ENCODE data around the gene TSPAN1.
A peak's percentile ranks its signal among the peaks of the same experiment; 100 is the strongest.

TSPAN1 gene, protein sequence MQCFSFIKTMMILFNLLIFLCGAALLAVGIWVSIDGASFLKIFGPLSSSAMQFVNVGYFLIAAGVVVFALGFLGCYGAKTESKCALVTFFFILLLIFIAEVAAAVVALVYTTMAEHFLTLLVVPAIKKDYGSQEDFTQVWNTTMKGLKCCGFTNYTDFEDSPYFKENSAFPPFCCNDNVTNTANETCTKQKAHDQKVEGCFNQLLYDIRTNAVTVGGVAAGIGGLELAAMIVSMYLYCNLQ

DNA sequence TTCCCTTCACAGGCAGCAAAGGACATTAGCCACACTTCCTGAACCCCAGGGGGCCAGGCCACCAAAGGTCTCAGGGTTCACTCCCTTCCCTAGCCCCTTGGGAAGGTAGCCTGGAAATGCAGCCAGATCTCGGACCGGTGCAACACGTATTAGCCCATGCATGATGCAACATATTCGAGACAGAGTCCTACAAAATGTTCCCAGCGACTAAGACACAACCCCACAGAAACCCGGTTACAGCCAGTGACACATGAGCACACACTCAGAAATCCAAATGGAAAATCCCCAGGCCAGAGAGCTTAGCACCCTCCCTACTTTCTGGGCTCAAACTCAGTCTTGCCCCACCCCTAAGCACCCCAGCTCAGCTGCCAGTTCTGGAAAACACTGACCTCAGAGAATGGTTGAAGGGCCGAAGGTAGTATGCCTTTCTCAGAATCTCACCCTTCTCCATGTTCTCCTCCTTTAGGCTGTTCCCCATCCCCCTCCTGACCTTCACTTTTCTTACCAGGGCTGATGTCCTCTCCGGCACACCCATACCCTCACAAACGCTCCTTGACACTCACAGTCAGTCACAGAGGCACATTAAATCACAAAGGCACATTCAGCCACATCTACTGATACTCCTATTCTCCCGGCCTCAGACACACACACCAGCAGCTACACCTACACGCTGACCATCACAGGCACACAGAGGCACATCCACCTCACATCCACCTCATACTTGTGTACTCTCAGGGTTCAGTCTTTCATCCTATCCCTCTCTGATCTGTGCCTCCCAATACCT, at the start of gene TSPAN1:
TSPAN1 (plus strand) TSS at position 640 of the 784 bp plus-strand sequence. CDS start 6,021 bp downstream, outside the sequence.
- DNase-seq (ENCODE audit: low read depth in 3 of 3) = no peak

DNA sequence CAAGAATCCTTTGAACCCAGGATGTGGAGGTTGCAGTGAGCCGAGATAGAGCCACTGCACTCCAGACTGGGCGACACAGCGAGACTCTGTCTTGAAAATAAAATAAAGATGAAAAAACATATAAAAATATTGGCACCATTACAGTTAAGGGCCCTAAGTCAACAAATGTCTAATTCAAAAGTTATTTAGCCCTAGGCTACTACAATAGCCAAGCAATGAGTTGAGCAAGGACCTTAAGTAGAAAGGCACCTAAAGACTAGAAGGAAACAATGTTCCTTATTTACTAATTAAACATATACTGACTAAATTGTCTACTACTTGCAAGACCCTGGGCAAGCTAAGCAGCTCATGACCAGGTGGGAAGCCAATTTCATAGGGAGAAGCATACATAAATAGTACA, 46.5 kb upstream of the TSPAN1 start:
- no peak for DNase-seq (ENCODE audit: low read depth in 3 of 3)

DNA sequence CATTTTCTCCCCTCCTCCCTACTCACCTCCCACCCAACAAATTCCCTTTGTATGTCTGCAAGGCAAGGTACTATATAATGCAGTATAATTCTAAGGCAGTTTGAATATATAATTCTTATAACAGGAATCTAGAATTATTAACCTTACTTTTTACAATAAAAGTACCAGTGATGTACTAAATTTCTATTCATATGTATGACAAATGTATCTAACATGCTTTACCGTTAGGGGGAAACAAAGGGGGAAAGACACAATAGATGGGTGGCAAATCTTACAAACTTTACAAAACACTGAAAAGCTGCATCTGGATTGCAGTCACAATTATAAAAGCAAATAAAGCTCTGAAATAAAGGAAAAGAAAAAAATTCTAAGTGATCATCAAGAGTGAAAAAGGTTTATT, 44.8 kb upstream of the TSPAN1 start:
- DNase-seq (ENCODE audit: low read depth in 3 of 3) = no peak

DNA sequence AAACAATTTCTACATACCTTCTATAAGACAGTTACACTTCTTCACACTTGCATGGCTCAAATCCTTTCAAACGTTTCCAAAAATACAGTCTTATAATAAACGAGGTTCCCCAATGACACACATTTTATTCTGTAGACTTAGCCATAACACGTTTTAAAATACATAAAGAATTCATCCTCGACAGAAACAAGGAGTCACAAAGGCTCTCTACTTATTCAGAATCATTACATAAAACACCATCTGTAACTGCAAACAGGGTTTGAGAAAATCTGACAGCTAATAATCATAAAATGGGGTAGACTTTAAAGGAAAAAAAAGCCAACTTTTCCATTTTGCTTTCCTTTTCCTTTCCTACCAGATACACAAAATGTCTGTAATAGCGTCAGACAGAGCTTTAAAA, 44.3 kb upstream of the TSPAN1 start:
- DNase-seq (ENCODE audit: low read depth in 3 of 3) = no peak

DNA sequence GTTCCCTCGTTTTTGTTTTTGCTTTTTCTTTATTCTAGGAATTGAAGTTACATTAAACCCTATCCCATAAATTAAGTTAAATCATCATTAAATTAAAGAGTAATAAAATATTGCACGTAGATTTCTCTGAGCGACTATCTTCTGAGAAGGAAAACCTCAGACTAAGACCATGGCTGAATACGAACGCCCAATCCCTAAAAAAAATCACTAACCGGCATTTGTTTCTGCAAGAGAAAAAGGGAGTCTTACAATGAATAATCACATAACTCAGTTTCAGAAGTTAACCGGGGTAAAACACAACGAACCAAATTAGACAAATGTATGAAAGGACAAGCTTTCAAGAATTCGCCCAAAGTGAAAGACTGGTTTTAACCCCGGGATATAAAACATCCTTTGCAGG, 43.8 kb upstream of the TSPAN1 start:
- DNase-seq (ENCODE audit: low read depth in 3 of 3) = no peak

DNA sequence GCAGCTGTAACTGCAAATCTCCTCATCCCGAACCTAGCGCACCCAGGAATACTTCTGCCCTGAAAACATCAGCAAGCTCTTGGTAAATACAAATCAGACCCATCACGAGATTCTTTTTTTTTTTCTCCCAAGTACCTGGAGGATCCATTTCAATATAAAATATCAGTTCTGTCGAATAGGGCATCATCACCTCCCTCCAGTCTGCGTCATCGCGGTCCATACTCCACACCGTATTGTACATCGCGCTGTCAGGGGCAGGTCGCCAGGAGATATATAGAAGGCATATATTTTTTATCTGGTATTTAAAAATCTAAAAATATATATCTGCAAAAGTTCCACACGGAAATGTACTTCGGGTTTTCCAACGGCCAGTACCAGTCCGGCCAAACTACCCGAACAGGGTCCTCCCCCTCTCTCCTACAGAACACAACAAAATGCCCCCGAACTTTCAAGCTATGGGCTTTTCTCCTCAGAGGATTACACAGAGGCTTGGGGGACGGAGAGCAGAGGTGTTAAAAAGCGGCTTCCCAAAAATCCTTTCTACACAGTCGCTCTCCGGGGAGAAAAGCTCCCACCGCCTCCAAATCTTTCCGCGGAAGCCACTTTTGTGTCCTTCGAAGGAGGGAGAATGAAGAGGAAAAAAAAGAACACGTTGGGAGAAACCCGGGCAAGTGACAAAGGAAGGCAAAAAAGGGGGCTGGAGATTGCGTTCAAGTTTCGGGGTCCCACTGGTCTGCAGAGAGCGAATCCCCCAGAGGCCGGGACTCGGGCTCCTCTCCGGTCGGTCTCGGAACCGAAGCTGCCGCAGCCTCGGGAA, 43.0 kb upstream of the TSPAN1 start:
- peak; percentile 6 to 17 (median 12) for DNase-seq (ENCODE audit: low read depth in 3 of 3)

DNA sequence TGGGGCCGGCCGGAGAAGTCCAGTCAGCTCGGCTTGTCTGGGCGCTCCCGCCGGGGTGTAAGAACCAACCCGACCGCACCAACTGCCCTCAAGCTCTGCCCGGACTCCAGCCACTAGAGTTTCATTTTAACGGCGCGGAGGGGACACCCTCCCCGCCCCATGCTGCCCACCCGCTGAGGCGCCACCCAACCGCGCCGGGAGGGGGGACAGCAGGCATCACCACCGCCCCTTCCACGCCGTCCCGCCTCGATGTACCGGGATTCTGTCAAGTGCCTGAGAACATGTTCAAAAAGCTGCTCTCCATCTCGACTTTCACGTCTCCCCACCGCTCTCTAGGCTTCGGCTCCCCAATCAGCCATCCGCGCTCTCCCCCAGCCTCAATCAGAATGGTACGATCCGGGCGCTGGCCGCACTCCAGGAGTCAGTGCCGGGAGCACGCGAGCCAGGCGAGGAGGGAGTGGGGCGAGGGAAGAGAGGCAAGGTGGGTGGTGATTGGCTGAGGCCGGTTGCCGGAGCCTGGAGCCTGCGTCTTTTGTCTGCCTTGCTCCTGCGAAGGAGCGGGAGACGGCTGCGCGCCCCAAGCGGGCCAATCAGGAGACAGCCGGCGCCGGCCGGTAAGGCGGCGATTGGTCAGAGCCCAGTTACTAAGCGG, 42.2 kb upstream of the TSPAN1 start, which contains the start of gene PIK3R3:
PIK3R3 (minus strand) TSS at position 101 of the 652 bp plus-strand sequence. CDS start 677 bp downstream, outside the sequence.
- peak; percentile 82 to 90 (median 83) for DNase-seq (ENCODE audit: low read depth in 3 of 3)

DNA sequence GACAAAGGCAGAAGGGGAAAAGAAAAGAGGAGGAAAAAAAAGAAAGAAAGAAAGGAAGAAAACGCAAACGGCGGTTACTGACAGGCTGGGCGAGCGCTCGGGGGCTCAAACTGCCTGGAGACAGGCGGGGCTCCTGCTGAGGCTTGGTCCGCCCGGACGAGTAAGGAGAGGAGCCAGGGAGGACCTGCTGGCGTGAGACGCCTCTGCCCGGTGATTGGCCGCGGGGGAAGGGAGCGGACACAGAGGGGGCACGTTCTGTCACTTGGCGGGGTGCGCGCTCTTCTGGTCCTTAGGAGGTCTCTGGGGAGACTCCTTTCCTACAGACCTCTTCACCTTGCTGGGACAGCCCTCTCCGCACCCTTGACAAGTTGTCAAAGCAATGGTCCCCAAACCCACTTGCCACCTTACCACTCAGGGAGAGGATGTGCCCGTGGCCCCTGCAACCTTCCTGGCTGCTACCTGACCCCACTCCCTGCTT, 41.7 kb upstream of the TSPAN1 start:
- peak in 1 of 3 experiments; percentile 5 for DNase-seq (ENCODE audit: low read depth in 3 of 3)

DNA sequence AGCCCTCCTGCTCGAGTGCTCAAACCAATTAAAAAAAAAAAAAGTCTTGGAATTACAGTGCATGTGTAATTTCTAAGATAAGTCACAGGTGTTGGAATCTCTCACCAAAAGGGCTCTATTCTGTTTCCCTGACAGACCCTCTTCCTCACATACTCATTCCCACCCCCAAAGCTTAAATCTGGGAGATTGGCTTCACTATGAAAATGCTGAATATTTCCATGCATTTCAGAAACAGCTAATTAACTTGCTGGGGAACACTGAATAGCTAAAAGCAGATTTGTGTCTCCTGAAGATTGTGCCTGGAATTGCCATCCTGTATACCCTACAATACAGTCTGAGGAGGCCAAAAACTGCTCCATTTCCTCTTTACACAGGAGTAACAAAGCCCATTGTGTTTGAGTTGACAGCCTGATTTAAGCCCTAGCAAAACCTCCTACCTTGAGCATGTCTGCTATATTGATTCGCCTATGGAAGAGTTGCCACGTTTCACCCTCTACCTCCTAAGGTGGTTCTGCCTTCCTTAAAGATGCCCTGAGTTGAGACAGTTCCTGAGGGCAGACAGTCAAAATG, 41.0 kb upstream of the TSPAN1 start:
- no peak for DNase-seq (ENCODE audit: low read depth in 3 of 3)

DNA sequence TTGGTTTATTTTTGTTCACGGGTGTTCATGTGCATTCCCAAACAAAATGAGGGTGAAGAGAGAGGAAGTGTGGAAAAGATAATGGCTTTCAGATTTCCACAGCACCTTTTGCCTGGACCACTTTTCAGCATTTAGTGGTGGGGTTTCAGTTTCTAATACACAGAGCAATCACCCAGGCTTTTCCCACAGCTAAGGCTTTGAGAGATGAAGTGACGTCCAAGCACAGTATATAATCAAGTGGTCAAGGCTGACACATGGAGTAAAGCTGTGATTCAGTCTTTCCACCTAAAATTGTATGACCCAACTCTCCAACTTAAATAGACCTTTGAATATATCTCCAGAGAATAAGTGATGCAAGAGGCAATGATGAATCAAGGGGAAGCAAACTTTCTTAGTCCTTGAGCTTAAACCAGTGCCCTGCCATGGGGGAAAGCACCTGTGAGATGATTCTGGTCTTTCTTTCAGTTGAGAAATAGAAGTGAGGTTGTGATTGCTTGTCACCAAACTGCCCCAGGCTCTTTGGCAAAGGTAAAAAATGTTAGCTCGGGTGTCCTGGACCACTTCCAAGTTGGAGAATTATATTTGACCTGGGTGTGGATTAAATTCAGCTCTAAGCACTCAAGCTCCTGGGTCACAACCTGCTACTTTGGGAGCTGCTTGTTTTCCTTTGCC, 40.1 kb upstream of the TSPAN1 start:
- no peak for DNase-seq (ENCODE audit: low read depth in 3 of 3)

DNA sequence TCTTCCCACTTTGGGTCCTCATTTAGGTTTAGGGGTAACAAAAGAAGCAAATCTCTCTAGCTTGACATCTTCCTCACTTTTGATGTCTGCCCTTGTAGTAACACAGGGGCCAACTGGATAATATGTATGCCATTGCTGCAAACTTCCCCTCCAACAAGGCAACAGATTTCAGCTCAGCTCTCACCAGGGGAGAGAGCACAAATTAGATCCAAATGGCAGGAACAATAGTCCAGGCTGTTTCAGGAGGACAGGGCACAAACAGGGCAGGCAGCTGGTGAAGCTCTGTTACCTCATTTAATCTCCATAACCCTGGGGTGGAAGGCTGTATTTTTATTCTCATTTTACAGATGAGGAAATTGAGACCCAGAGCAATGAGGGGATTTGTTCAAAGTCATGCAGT, 38.2 kb upstream of the TSPAN1 start:
- DNase-seq (ENCODE audit: low read depth in 3 of 3) = no peak

DNA sequence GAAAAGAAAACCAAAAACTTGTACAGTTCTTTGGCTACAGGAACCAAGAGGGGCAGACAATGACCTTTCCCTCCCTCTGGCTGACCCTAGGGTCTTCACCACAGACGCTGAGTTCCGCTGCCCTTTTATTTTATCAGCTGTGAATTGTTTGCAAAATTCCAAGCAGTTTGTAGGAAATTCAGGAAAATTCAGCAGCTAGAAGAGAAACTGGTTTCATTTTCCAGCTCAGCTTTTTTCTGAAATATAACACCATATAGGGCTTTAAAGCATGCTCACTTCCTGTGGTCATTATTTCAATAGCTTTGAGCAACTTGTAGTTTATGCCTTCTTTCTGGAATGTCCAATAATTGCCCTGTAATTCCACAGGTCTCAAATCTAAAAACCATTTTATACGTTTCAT, 37.0 kb upstream of the TSPAN1 start:
- DNase-seq (ENCODE audit: low read depth in 3 of 3) = no peak

DNA sequence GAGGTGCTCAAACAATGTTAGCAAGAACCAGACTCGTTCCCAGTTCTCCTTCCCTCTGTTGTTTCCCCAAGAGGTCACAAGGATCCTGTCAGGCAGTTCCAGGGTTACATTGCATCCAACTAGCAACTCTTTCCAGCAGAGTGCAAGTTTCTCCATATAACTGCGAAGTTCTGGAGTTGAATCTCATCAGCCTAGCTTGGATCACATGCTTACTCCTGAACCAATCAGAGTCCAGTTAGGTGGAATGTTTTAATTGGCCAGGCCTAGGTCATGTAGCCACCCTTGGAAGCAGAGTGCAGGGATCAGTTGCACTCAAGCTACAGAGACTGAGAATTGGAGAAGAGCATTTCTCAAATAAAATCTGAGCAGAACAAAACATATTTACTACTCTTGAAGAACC, 26.6 kb upstream of the TSPAN1 start:
- no peak for DNase-seq (ENCODE audit: low read depth in 3 of 3)

DNA sequence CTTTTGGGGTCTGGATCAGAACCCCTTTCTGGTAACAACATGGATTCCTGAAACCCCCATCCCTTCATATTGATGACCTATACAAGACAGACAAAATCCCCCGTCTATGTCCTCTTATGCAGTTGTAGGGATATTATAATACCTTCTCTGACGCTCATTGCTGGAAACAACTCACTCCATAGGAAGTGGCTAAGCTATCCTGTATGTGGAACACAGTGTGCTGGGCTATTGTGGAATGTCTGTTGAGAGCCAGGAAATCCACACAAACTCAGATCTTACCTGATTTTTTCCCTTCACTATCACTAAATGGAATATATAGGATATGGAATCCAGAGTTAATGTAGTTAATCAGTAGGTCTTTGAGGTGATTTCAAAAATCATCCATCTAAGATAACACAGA, 24.8 kb upstream of the TSPAN1 start:
- DNase-seq (ENCODE audit: low read depth in 3 of 3) = no peak

DNA sequence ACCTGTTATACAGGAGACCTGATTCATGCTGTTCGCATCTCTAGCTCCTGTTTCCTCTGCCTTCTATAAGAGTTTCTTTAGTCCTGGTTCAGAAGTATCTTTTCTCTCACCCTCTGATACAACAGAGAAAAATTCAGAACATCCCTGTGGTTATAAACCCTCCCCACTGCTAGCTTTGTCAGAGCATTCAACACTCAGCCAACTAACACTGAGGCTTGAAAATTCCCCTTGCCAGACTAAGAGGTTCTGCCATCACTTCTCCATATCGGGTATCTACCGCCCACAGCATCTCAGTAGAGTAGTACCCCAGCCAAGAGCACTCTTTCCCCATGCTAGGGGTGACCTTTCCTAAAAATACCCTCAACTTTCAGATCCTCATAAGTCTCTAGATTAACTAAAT, 22.9 kb upstream of the TSPAN1 start:
- no peak for DNase-seq (ENCODE audit: low read depth in 3 of 3)

DNA sequence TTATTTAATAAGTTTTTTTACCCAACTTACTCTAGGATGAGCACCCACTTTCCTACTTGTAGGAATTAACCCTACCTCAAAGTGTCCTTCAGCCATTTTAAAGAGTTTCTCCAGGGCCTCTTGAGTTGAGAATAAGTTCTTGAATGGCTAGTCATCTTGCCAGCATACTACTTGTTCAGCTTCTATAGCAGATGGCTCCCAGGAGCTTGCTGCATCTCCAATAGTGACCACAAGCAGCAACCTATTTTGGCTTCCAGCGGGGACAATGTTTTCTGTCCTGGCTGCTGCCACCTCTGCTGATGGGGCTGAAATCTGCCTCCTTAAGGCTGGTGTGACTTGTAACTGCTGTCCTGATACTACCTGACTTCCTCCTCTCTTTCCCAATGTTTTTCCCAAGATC, 21.7 kb upstream of the TSPAN1 start:
- DNase-seq (ENCODE audit: low read depth in 3 of 3) = no peak

DNA sequence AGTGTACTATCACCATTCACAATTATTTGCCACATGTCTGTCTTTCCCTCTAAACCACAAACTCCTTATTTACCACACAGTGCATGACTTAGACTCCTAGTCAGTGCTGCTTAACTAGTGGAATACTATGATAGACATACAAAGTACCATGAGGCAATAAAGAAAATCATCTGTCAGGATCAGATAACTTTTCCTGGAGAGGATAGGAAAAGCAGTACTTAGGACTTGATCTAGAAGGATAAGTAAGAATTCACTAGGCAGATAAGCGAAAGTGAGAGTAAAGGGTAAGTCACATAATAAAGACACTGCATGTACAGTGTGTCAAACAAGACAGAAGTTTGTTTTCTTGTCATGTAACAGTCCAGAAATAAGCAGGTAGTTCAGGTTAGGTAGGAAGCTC, 21.2 kb upstream of the TSPAN1 start:
- DNase-seq (ENCODE audit: low read depth in 3 of 3) = no peak

DNA sequence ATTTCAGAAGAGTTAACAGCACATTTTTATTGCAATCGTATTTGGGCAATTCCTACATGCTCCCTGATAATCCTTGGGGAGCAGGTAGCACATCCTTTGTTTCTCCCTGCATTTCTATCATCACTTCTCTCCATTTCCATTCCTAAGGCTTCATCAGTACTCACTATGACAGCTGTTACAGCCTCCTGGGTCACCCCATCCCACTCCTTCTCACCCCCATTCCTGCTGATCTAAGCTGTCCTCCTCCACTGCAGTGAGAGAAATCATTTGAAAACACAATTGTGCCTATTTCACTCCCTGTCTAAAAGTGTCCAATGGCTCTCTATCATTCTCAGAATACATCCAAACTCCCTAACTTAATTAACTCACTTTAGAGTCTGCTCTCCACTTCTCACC, 17.0 kb upstream of the TSPAN1 start:
- DNase-seq (ENCODE audit: low read depth in 3 of 3) = no peak

DNA sequence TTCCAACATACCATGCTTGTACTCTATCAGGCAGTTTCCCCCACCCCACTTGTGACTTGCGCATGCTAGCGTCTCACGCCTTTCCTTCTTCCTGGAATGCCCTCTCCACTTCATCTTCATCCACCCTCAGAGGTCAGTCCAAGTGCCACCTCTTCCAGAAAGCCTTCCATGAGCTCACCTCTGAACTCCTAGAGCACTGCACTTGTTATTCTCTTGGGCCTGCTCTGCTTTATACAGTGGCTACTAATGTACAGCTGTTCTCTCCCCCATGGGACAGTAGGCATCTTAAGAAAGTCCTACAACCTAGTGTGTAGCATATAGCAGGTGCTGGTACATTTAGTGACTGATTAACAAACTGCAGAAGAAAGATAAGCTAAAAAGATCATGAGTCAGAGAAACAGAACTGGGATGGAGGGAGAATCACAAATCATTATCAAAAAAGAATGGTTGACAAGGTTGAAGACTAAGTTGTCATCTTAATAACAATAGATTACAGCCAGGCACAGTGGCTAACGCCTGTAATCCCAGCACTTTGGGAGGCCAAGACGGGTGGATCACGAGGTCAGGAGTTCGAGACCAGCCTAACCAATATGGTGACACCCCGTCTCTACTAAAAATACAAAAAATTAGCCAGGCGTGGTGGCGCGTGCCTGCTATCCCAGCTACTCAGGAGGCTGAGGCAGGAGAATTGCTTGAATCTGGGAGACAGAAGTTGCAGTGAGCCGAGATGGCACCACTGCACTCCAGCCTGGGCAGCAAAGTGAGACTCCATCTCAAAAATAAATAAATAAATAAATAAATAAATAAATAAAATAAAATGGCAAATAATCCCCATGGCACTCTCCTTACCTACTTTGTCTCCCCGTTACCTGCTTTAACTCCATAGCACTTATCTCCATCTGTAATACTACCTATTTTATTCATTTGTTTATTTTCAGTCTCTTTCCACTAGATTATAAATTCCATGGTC, 16.3 kb upstream of the TSPAN1 start:
- DNase-seq (ENCODE audit: low read depth in 3 of 3) = no peak

DNA sequence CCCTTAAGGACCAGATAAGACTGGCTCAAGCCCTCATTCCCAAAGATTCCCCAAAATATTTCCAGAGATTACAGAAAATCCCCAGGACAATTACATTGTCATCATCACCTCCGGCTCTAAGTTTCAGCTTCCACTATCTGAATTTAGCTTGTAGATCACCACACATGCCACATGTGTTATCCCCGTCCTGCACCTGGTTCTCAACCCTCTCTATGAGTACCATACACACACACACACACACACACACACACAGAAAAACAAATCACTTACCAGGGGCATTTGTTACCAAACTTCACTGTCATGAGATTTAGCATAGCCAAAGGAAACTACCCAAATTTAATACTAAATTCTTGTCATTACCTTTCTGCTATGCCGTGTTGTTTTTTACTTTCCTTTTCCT, 15.4 kb upstream of the TSPAN1 start:
- DNase-seq (ENCODE audit: low read depth in 3 of 3) = no peak
